GM19452 (cell line): ENCODE results near the gene NCAM1.
"Not testable (repeated sequence)": the region's sequence is repeated elsewhere in the genome, so short reads cannot be mapped to it uniquely, and the experiment has no call there.

ENCODE experiments used
- ATAC-seq: cut with Tn5 transposase; IDR thresholded peaks from one replicate; pipeline ENCODE4 v1.9.1; 2021; ENCODE audit not compliant: unreplicated experiment

Gene NCAM1

DNA sequence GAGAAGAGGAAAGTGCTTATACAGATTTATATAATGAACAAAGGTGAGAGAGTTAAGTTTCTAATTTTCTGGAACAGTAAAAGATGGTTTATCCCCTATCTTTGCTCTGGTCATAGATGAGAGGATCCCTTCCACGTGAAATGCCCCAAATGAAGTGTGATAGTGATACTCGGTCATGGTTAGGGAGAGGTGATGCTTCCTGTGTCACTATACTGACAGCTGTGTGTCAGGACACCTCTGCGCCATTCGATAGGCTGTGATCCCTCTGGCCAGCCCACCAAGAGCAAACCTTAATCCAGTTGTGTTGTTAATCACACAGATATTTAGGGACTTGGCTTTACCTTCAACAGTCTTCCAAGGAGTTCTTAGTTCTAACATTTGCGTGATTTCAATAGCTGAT is 57.7 kb downstream of the NCAM1 start:
- ATAC-seq: no peak

DNA sequence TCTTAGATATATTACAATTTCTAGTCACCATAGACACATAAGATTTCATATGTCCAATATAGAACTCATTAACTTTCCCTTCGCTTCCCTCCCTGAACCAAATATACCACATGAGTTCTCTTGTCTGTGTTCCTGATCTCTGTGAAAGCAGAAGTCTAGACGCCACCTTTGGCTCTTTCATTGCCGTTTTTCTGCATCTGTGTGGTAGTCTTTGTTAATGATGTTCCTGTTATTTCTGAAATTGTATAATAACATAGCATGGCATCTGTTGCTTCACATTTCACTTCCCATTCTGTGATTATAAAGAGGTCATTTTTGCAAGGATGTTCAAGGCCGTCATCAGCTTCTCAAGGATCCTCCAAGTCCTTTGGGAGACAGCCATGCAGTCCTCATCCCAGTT is 58.5 kb downstream of the NCAM1 start:
- ATAC-seq: no peak

DNA sequence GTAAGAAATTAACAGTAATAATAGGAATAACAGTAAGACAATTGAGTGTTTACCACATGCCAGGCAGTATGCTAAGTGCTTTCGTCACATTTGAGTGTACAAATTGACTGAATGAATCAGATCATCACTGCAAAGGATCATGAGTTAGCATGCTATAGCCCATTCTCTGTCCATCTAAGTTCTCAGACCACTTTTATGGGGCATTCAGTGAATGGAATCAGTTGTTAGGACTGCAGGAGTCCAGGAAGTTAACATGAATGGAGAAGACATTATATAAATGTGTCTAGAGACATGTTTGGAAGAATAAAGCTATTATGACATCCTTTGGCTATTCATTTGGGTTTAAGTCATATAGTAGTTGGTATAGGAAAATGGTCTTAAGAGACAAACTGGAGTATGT is 59.9 kb downstream of the NCAM1 start:
- no peak for ATAC-seq

DNA sequence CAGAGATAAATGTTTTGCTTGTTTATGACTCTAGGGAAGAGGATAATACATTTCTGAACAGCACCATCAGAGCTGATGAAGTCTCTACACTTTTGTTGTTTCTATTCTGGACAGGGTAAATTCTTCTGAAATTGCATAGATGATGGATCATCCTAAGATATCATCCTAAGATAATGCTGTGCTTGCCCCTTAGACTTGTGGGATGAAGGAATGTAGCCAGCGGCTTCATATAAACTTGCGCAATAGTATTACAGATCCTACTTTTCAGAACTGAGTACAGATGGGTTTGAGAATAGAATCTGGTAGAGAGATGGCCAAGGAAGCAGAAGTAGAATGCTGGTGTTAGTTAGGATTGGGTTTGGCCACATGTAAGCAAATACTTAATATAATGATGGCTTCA is 61.0 kb downstream of the NCAM1 start:
- ATAC-seq: no peak

DNA sequence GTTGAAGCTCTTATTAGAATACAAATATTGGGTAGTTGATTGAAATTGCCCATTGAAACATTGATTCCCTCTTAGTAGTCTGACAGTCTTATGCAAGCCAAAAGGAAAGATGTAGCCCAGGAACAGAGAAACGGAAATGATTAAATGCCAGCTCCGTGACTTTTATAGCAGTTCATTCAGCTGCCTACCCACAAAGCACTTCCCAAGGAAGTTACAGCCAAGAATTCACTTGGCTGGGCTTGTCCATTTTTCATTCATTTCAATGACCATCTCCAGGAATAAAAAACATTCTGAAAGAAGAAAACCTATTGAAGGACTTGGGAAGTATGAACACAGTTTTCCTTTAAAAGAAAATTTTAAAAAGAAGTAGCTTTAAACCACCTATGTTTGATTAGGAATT is 62.0 kb downstream of the NCAM1 start:
- no peak for ATAC-seq

DNA sequence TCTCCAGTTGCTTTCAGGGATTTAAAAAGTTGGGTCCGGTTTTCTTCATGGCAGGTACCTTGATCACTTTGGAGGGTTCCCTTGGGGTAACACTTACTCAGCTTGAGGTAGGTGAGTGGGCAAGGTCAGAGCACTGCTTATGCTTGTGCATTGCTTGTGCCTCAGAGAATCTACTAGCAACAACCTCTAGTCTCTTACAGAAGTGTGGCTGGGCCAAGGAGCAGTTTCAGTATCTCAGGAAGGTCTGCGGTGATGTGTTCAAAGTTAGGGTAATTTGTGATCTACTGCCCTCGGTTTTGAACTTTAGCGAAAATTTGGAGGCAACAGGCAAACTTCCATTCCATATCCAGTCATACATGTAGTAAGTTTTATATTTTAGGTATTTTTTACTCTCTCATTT is 62.8 kb downstream of the NCAM1 start:
- ATAC-seq: no peak

DNA sequence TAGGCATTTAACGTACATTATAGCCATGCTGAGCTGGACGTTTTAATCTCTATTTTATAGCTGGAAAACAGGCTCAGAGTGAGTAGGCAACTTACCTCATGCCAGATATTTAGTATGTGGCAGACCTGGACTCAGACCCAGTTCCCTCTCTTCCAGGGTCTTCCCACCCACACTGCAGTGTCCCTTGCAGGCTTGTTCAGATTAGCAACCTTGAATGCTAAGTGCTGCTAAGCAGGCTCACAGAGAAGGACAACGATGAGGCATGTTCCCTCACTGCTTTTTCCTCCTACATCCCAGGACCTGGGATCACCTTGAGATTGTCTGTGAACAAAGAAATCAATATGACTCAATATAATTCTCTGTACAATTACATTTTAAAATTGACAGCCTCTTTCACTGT is 65.6 kb downstream of the NCAM1 start:
- ATAC-seq: no peak

DNA sequence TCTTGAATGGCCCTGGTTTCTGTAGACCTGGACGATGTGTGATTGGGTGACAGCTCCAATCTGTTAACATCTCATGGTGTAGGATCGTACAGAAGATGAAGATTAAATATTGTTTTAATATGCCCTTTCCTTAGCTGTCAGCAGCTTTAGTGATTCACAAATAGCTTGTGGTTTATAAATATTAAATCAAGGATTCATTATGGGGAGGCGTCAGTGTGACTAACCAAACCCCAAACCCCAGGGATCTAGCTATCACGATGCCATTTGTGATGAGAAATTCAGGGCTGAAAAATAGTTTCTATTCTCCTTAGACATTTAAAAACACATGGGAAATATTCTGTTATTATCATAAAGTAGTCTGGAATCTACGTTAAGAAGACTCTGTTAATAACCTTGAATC is 73.4 kb downstream of the NCAM1 start:
- ATAC-seq: no peak

DNA sequence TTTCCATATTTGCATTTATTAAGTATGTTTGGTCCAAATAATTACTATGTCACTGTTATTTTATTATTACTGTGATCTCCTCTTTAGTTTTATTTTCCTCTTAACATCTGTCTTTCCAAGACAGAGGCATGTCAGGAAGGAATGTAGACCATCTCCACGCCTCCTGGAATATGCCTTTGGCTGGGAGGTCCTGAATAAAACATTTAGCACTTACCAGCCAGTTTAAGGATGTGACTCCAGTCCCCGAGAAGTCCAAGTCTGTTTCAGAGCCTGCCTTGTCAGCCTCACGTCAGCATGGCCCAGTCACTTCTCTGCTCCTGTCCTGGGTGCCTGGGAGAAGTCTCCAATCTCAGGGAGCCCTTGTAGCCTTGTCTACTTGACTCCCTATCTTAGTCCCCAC is 74.5 kb downstream of the NCAM1 start:
- no peak for ATAC-seq

DNA sequence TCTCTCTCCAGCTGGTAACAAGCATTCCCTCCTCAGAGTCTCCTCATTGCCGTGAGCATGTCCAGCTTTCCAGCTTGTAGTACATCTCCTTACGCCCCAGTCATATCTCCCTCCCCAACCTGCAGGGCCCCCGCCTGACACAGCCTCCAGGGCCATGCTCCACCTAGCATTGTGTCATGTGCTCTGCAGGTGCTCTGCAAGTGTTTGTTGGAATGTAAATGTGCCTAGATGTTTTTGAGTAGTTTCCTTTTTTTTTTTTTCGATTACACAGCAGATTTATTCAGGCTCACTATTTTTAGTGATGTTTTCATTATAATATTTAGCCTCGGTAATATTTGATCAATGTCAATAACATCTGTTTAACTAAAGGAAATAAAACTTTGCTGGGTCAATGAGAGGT is 82.5 kb downstream of the NCAM1 start:
- ATAC-seq: no peak

DNA sequence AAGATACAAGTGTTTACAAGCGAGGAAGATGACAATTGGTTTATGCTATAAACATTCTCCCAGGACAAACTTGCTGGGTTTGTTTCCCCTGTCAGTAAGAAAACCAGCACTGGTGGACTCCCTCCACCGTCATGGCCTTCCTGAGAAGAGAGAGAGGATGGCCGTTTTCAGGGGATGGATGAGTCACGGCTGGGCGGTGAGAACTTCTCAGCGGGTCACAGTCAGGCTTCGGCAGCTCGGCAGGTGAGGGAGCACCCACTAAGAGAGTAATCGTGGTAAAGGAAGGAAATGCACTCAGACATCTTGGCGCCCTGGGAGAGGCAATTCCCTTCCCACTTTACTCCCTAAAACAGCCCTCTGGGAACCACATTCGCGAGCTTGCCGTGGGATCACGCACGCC is 83.9 kb downstream of the NCAM1 start:
- no peak for ATAC-seq

DNA sequence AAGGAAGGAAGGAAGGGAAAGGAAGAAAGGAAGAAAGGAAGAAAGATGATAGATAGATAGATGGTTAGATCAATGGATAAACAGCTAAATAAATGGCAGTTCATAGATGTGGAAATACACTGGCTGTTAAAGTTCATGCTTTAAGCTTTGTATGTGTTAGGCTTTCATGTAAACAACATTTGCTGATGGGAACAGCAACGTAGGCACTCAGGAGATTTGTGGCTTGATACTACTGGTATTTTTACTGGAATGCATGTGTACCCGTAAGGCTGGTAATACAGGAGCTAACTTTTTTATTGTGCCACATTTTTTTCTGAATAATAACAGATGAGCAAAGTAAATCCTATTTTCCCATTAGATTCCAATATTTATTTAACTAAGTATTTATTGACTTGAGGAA is 85.6 kb downstream of the NCAM1 start:
- no peak for ATAC-seq

DNA sequence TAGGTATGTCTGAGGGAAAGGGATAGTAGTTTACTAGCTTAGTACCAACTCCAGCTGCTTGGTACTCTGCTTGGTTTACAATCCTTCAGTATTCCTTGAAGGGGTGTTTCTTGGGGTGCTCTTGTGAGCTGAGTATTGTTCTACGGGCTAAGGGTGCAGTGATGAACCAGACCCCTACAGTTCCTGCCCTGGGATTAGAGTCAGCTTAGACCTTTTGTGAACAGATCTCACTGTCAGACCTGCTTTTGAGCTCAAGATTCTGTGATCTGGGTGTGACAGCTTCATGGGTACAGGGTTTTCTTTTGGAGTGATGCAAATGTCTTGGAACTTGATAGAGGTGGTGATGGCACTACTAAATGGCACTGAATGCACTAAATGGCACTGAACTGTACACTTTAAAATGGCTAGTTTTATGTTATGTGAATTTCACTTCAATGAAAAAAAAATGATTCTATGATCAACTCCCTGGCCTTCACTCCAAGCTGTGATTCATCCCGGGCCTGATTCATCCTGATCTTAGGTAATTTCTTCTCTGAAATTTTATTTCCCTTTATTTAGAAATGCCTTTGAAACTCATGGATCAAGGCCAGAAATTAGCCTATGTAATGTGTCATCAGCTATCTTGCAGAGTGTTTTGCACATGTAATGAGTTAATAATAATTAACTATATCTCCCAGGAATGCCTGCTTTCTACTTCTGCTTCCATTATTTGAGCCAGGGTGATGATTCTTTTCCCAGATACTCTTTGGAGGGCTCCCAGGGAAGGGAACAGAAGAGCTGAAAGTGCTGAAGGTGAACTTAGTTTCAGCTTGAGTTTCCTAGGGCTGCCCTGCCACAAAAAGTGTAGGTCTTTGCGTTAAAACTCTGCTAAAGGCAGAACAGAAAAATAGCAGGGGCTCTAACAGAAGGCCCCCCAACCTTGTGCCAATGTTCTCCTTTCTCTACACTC is 87.9 kb downstream of the NCAM1 start:
- ATAC-seq: no peak

DNA sequence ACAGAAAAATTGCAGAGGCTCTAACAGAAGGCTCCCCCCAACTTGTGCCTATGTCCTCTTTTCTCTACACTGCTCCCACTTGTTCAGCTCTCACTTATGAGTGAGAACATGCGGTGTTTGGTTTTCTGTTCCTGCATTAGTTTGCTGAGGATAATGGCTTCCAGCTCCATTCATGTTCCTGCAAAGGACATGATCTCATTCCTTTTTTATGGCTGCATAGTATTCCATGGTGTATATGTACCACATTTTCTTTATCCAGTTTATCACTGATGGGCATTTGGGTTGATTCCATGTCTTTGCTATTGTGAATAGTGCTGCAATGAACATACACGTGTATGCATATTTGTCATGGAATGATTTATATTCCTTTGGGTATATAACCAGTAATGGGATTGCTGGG is 91.8 kb downstream of the NCAM1 start:
- not testable (repeated sequence) for ATAC-seq

DNA sequence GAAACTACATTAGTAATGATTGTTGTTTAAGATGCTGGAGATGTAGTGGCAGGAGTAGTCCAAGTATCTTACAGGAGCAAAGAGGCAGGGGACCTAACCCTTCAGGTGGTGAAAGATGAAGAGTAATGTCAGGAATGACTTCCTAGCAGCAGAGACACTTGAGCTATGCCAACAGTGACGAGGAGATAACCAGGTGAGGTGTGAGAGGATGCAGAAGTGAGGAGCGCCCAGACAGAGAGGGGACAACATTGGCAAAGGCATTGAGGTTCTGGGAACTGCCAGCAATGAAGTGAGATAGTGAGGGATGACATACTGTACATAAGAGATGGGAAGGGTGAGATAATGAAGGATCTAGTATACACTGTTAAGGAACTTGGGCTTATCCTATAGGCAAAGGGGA is 95.8 kb downstream of the NCAM1 start:
- ATAC-seq: no peak

DNA sequence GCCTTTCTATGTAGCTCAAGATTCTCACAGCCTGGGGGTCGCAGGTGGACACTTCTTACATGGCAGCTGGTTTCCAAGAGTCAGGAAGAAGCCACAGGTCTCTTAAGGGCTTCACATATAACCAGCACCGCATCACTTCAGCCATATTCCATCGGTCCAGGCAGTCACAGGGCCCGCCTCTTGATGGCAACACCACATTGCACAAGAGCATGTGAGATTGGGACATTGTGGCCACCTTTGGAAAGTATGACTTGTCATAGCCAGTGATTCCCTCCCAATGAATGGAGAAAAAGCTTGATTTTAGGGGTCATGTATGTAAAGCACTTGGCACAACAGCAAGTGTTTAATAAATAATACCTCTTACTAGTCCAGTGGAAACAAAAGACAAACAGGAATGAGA is 98.3 kb downstream of the NCAM1 start:
- no peak for ATAC-seq

DNA sequence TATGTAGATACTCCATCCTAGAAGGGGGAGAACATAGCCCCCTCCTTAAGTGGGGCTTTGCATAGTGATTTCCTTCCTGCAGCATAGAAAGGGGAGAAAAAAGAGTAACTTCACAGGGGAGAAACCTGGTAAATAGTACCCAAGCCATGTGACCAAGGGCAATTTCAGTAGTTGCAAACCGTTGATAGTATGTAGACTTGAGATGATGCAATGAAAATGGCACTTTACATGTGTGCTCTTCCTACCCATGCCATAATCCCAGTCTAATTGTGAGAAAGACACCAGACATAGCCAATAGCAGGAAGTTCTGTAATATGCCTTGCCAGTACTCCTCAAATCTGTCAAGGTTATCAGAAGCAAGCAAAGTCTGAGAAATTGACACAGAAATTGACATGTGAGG is 104.1 kb downstream of the NCAM1 start:
- no peak for ATAC-seq

DNA sequence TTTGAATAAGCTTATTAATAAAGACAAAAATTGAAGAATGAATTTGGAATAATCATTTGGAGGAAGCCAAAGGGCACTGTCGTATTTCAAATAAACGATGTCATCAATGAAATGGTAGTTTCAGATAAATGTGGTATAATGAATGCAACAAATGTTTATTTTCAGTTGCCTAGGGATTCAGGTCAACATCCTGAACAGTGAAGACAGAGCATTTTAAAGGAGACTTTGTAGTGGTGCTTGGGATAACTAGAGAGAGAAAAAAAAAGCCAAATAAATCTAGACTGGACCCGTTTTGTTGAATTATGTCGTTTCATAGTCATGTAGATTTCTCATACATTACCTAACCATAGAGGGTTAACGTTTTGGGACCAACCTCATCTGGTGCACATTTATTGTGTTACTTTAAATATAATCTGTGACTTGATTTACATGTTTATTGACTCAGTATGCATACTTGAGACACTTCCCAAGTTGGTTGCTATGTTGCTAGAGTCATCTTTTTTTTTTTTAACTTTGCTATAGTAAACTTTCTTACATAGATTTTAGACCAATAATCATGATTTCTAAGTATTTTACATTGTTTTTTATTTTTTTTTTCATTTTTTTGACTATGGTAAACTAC is 111.1 kb downstream of the NCAM1 start:
- no peak for ATAC-seq

DNA sequence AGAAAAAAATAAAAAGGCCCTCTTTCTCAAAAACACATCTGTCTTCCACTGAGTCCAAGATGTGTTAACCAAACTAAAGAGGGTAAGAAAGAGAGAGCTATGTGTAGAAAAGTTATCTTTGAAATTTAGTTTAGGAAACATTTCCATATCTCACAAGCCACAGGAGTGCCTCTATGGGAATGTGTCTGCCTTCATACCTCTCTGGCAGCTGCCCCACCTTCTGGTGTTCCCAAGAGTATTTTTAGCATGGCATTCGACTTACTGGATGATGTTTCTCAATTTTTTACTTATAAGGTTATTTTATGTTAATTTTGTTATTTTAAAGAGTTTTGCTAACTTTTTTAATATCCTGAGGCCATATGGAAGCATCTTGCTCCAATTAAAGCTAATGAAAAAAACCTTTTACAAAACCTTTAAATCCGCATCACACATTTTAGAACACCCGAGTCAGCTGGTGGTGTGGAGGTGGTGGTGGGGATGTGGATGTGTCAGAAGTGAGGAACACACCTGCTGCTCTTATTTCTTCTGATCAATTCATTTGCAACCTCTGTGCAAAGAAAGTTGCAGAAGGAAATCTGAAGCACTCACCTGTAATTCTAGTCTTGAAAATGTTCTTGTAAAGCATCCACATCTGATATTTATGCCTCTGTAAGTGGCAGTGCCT is 112.2 kb downstream of the NCAM1 start:
- no peak for ATAC-seq

DNA sequence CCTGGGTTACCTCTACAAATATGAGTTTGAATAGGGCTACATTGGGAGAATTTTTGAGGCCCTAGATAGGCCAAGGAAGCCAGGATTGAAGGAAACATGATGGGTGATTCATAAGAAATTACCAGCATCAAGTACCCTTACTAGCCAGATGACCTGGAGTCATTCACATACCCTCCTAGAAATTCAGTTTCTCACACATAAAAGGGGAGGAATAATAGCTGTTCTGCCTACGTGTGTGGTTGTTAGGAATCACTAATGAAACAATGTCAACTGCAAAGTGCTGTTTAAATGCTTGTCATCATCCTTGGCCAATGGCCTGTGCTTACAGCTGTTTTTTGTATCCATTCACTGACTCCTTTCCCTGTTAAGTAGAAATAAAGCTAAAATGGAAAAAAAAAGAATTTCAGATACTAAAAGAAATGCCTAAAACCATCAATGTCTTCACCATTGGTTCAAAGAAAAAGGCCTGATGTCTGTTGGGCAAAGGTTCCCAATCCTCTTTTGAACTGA is 114.4 kb downstream of the NCAM1 start:
- ATAC-seq: no peak

DNA sequence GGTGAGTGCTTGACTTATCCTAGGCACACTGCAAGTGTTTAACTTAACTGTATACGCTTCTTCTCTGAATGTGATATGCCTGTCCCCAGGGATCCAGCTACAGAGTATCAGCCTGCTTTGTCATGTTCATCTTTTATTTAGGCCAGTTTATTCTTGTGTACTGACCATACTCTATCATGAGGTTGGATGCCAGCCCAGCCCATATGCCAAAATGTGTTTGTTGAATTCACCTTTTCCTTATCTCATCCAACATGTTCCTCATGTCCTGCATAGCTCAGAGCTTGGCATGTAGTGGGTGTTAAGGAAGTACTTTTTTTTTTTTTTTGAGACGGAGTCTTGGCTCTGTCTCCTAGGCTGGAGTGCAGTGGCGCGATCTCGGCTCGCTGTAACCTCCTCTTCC is 116.2 kb downstream of the NCAM1 start:
- no peak for ATAC-seq
